IMR-90 (cell line): ENCODE data around the gene OXSR1. TPM values are rescaled to one million over a fixed set of nuclear protein-coding genes. Genes with fewer than 3 reads are reported as not detected.
"Not testable (repeated sequence)": the region's sequence is repeated elsewhere in the genome, so short reads cannot be mapped to it uniquely, and the experiment has no call there.

Source experiments
- ATAC-seq: fragments of 200-7000 bp; cut with Tn5 transposase; 2 replicates; pipeline ENCODE4 v1.9.1; 2020; ENCODE audit warnings: low read depth, mild to moderate bottlenecking, moderate library complexity
- BruUV-seq: library from RNA; stranded (reverse); fragments of 400-500 nt; replicated peaks from 2 replicates; lab custom pipeline; 2021; lab: Mats Ljungman, UMichigan
- CTCF ChIA-PET: fragments of 300-600 bp; formaldehyde crosslinking; extraction: SDS; loops from one replicate; lab custom pipeline; 2021; ENCODE audit warnings: antibody characterized with exemption; lab: Yijun Ruan, JAX
- POLR2A ChIA-PET: fragments of 300-600 bp; sonication (Branson Sonifier 250); formaldehyde crosslinking; loops from one replicate; lab custom pipeline; 2022; ENCODE audit warnings: antibody characterized with exemption; ENCODE audit not compliant: unreplicated experiment; lab: Charles Lee
- DNase-seq: peaks from one replicate; pipeline ENCODE4 v3.0.0; 2013
- H2AFZ ChIP-seq: replicated peaks from 2 replicates; pipeline ENCODE3; 2013; ENCODE audit warnings: low read length, mild to moderate bottlenecking; ENCODE audit not compliant: poor library complexity
- H2AK5ac ChIP-seq: 2 replicates; pipeline ENCODE4 v1.6.1; 2013; ENCODE audit warnings: low read depth, low read length, inconsistent platforms
- H2AK9ac ChIP-seq: replicated peaks from 2 replicates; pipeline ENCODE3; 2013; ENCODE audit warnings: mild to moderate bottlenecking, low read depth, low read length, moderate library complexity; ENCODE audit not compliant: poor library complexity
- H2BK120ac ChIP-seq: 2 replicates; pipeline ENCODE4 v1.6.1; 2013; ENCODE audit warnings: low read depth, low read length, inconsistent platforms
- H2BK15ac ChIP-seq: 3 replicates; pipeline ENCODE4 v1.6.1; 2013; ENCODE audit warnings: low read depth, low read length, inconsistent platforms
- H2BK20ac ChIP-seq: 2 replicates; pipeline ENCODE4 v1.6.1; 2013; ENCODE audit warnings: low read depth, mild to moderate bottlenecking, inconsistent platforms, low read length, moderate library complexity
- H2BK5ac ChIP-seq: 2 replicates; pipeline ENCODE4 v1.6.1; 2013; ENCODE audit warnings: mild to moderate bottlenecking, low read depth, low read length, inconsistent platforms; ENCODE audit not compliant: poor library complexity, severe bottlenecking
- H3K14ac ChIP-seq: replicated peaks from 2 replicates; pipeline ENCODE4 v1.6.1; 2013; ENCODE audit warnings: low read depth, low read length, inconsistent platforms
- H3K18ac ChIP-seq: 2 replicates; pipeline ENCODE4 v1.6.1; 2013; ENCODE audit warnings: low read depth, low read length, control low read depth
- H3K23ac ChIP-seq: 2 replicates; pipeline ENCODE4 v1.6.1; 2013; ENCODE audit warnings: low read depth, low read length, inconsistent platforms
- H3K27ac ChIP-seq: 2 replicates; pipeline ENCODE4 v1.5.1; 2013; ENCODE audit warnings: mild to moderate bottlenecking, control low read depth, low read length; ENCODE audit not compliant: insufficient read depth
- H3K27me3 ChIP-seq: 2 replicates; pipeline ENCODE4 v1.6.1; 2013; ENCODE audit warnings: low read length; ENCODE audit not compliant: control insufficient read depth, insufficient read depth
- H3K36me3 ChIP-seq: 2 replicates; pipeline ENCODE4 v1.6.1; 2013; ENCODE audit warnings: low read length, mixed read lengths; ENCODE audit not compliant: control insufficient read depth, insufficient read depth
- H3K4ac ChIP-seq: 2 replicates; pipeline ENCODE4 v1.6.1; 2013; ENCODE audit warnings: low read depth, low read length, inconsistent platforms
- H3K4me1 ChIP-seq: 2 replicates; pipeline ENCODE4 v1.6.1; 2013; ENCODE audit warnings: low read length, mixed read lengths; ENCODE audit not compliant: control insufficient read depth, insufficient read depth
- H3K4me2 ChIP-seq: 2 replicates; pipeline ENCODE4 v1.6.1; 2013; ENCODE audit warnings: low read depth, mild to moderate bottlenecking, control low read depth, low read length, moderate library complexity
- H3K4me3 ChIP-seq: 2 replicates; pipeline ENCODE4 v1.5.1; 2013; ENCODE audit warnings: low read depth, mild to moderate bottlenecking, control low read depth, low read length, moderate library complexity; ENCODE audit not compliant: insufficient read depth
- H3K56ac ChIP-seq: 2 replicates; pipeline ENCODE4 v1.6.1; 2013; ENCODE audit warnings: low read length, inconsistent platforms; ENCODE audit not compliant: insufficient read depth; ENCODE audit errors: extremely low read depth
- H3K79me1 ChIP-seq, 2 experiments: 2 replicates each; pipeline ENCODE4 v1.6.1; 2013; ENCODE audit warnings: low read length in 2 of 2, inconsistent platforms in 1 of 2, low read depth in 1 of 2
- H3K9ac ChIP-seq: 2 replicates; pipeline ENCODE4 v1.6.1; 2013; ENCODE audit warnings: low read depth, low read length, control low read depth
- H3K9me1 ChIP-seq: 2 replicates; pipeline ENCODE4 v1.6.1; 2013; ENCODE audit warnings: low read length, inconsistent platforms; ENCODE audit not compliant: insufficient read depth
- H3K9me3 ChIP-seq: 2 replicates; pipeline ENCODE4 v1.6.1; 2013; ENCODE audit warnings: low read length; ENCODE audit not compliant: control insufficient read depth, insufficient read depth
- H4K20me1 ChIP-seq: 2 replicates; pipeline ENCODE4 v1.6.1; 2013; ENCODE audit warnings: low read length, inconsistent platforms; ENCODE audit not compliant: insufficient read depth
- H4K5ac ChIP-seq: 2 replicates; pipeline ENCODE4 v1.6.1; 2013; ENCODE audit warnings: mild to moderate bottlenecking, low read depth, low read length, control low read depth
- H4K8ac ChIP-seq, 2 experiments: 2 replicates each; pipeline ENCODE4 v1.6.1; 2013; ENCODE audit warnings: low read depth in 2 of 2, low read length in 2 of 2, control low read depth in 1 of 2, inconsistent platforms in 1 of 2
- H4K91ac ChIP-seq: 2 replicates; pipeline ENCODE4 v1.6.1; 2013; ENCODE audit warnings: low read depth, low read length, inconsistent platforms; ENCODE audit not compliant: insufficient read depth
- WGBS, 2 experiments: methylation state at CpG; one replicate each; pipeline versions ENCODE4 v1.1.5 to v1.1.7; 2013; ENCODE audit warnings: missing lambda C conversion rate in 2 of 2; ENCODE audit not compliant: insufficient read length in 1 of 2; ENCODE audit errors: extremely low coverage in 2 of 2; 5-methylcytosine and 5-hydroxymethylcytosine counted together
- dilution Hi-C: fragments of 300-500 bp; cut with HindIII; formaldehyde crosslinking; loops from one replicate; pipeline ENCODE4 v1.14.3; 2018; ENCODE audit warnings: low sequenced_read_pairs; ENCODE audit not compliant: unreplicated experiment
- in situ Hi-C: fragments of 300-500 bp; cut with MboI; formaldehyde crosslinking; loops from 3 replicates; pipeline ENCODE4 v1.14.3; 2019; ENCODE audit warnings: low sequenced_read_pairs, inconsistent platforms, mixed read lengths
- intact Hi-C: fragments of 100-400 bp; cut with micrococcal nuclease; formaldehyde crosslinking; loops from 2 replicates; pipeline ENCODE4 v1.10.0; 2022
- polyA plus RNA-seq, 3 experiments: library from polyadenylated mRNA; depleted of rRNA; stranded (reverse); fragments of >200 nt; gene quantifications; 2 replicates each; pipeline ENCODE4 v1.2.3, GENCODE V29; 2012; ENCODE audit warnings: low replicate concordance in 1 of 3
- total RNA-seq: library from RNA; depleted of rRNA; stranded (reverse); fragments of >200 nt; gene quantifications from 2 replicates; pipeline ENCODE4 v1.2.3, GENCODE V29; 2012

Gene OXSR1
- total and polyA plus RNA-seq, 2 of the 4 experiments (the other 2 are of a cell fraction) = 32.9 to 37.6 TPM

GRCh38 chr3:38242812-38243211 lies 77.5 kb downstream of the OXSR1 start:
- H2AK5ac ChIP-seq, H3K4me3 ChIP-seq, H3K56ac ChIP-seq, in situ Hi-C loops, H3K14ac ChIP-seq, H3K9ac ChIP-seq, H3K4me1 ChIP-seq, H2BK5ac ChIP-seq, H4K5ac ChIP-seq, H2AFZ ChIP-seq, POLR2A ChIA-PET, intact Hi-C loops, H4K20me1 ChIP-seq, H3K9me3 ChIP-seq, H2BK15ac ChIP-seq, H3K9me1 ChIP-seq, H4K91ac ChIP-seq, H3K18ac ChIP-seq, H3K27ac ChIP-seq, H2AK9ac ChIP-seq, H3K23ac ChIP-seq, BruUV-seq, H2BK20ac ChIP-seq, DNase-seq, H4K8ac ChIP-seq, dilution Hi-C loops, H3K4me2 ChIP-seq, H2BK120ac ChIP-seq, H3K27me3 ChIP-seq, ATAC-seq, H3K4ac ChIP-seq: not testable (repeated sequence)
- peaks cover 12% of the 10 kb centered on the region for H3K36me3 ChIP-seq
- CTCF ChIA-PET = interaction anchor here (0.5 kb wide), 1 partner anchor 254 kb away, joined by 3 read pairs; no protein-coding TSS in a partner anchor
- H3K79me1 ChIP-seq = peaks cover 23% of the 10 kb centered on the region in 2 experiments
- no CpG with 5 or more reads among the region's 4 CpGs for WGBS, 2 experiments
